Keratinocyte (primary cell): Measurements from ENCODE around the gene MALSU1. TPM values are rescaled to one million over a fixed set of nuclear protein-coding genes. Genes with fewer than 3 reads are reported as not detected.

Experiments used
- DNase-seq: peaks from one replicate; pipeline ENCODE4 v3.0.0-alpha.2; 2011; ENCODE audit warnings: low read depth, missing footprints, low spot score
- FAIRE-seq: peaks from 2 replicates; lab custom pipeline; 2011; peaks lifted over from hg19 to GRCh38; lab: Jason Lieb, UNC
- H2AFZ ChIP-seq: 2 replicates; pipeline ENCODE4 v1.6.0; 2012; ENCODE audit warnings: low read length, control low read depth, inconsistent platforms; ENCODE audit not compliant: control insufficient read depth
- H3K27ac ChIP-seq: 2 replicates; pipeline ENCODE4 v1.5.1; 2011; ENCODE audit warnings: low read length; ENCODE audit not compliant: control insufficient read depth, insufficient read depth
- H3K27me3 ChIP-seq: 3 replicates; pipeline ENCODE4 v1.6.0; 2011; ENCODE audit warnings: low read length; ENCODE audit not compliant: control insufficient read depth, insufficient read depth; ENCODE audit errors: extremely low read depth
- H3K36me3 ChIP-seq, 2 experiments: 2 replicates in 1 of 2; 3 replicates in 1 of 2; pipeline ENCODE4 v1.5.1; 2011; ENCODE audit warnings: low read length in 2 of 2, mild to moderate bottlenecking in 1 of 2; ENCODE audit not compliant: control insufficient read depth in 2 of 2, insufficient read depth in 2 of 2; ENCODE audit errors: extremely low read depth in 1 of 2
- H3K4me1 ChIP-seq: 3 replicates; pipeline ENCODE4 v1.5.1; 2011; ENCODE audit warnings: low read length; ENCODE audit not compliant: control insufficient read depth, insufficient read depth; ENCODE audit errors: extremely low read depth
- H3K4me2 ChIP-seq: 3 replicates; pipeline ENCODE4 v1.6.0; 2011; ENCODE audit warnings: low read depth, low read length; ENCODE audit not compliant: control insufficient read depth, insufficient read depth; ENCODE audit errors: extremely low read depth
- H3K4me3 ChIP-seq, 3 experiments: fragments of 200-600 bp in 1 of 3; sonication (generic) in 1 of 3; 2 replicates in 2 of 3; 3 replicates in 1 of 3; pipeline ENCODE4 v1.5.1; 2011 to 2016; ENCODE audit warnings: low read length in 3 of 3, mild to moderate bottlenecking in 3 of 3, control low read depth in 2 of 3, inconsistent platforms in 1 of 3, low read depth in 1 of 3, mixed read lengths in 1 of 3, mixed run types in 1 of 3, moderate library complexity in 1 of 3; ENCODE audit not compliant: control insufficient read depth in 2 of 3, insufficient read depth in 2 of 3; ENCODE audit errors: extremely low read depth in 1 of 3
- H3K79me2 ChIP-seq: 2 replicates; pipeline ENCODE4 v1.6.0; 2012; ENCODE audit warnings: low read length; ENCODE audit not compliant: control insufficient read depth, insufficient read depth
- H3K9ac ChIP-seq: 3 replicates; pipeline ENCODE4 v1.6.0; 2011; ENCODE audit warnings: low read length; ENCODE audit not compliant: control insufficient read depth, insufficient read depth; ENCODE audit errors: extremely low read depth
- H3K9me1 ChIP-seq: 3 replicates; pipeline ENCODE4 v1.6.0; 2011; ENCODE audit warnings: low read length; ENCODE audit not compliant: control insufficient read depth, insufficient read depth; ENCODE audit errors: extremely low read depth
- H3K9me3 ChIP-seq: 2 replicates; pipeline ENCODE4 v1.5.1; 2012; ENCODE audit warnings: low read depth, low read length; ENCODE audit not compliant: control insufficient read depth
- H4K20me1 ChIP-seq: 3 replicates; pipeline ENCODE4 v1.6.0; 2011; ENCODE audit warnings: low read length; ENCODE audit not compliant: control insufficient read depth, insufficient read depth; ENCODE audit errors: extremely low read depth
- CTCF ChIP-seq, 3 experiments: IDR thresholded peaks in 1 of 3; conservative IDR thresholded peaks in 1 of 3; optimal IDR thresholded peaks in 1 of 3; 2 replicates in 2 of 3; 3 replicates in 1 of 3; pipeline versions ENCODE3 to v1.5.1; 2011; ENCODE audit warnings: low read length in 3 of 3, mild to moderate bottlenecking in 3 of 3, moderate library complexity in 2 of 3, control low read depth in 1 of 3, inconsistent platforms in 1 of 3; ENCODE audit not compliant: insufficient read depth in 2 of 3; ENCODE audit errors: extremely low read depth in 1 of 3
- EZH2 ChIP-seq: IDR thresholded peaks from one replicate; pipeline ENCODE4 v1.6.1; 2012; ENCODE audit warnings: inconsistent platforms, mild to moderate bottlenecking, low read length, moderate library complexity
- dilution Hi-C: fragments of 300-500 bp; cut with MboI; formaldehyde crosslinking; loops from one replicate; pipeline ENCODE4 v1.7.0; 2020; ENCODE audit warnings: low sequenced_read_pairs; ENCODE audit not compliant: extremely low pct_ligation_motif_present
- polyA plus RNA-seq, 5 experiments: library from polyadenylated mRNA; depleted of rRNA in 3 of 5; stranded (reverse) in 3 of 5; stranded (forward) in 1 of 5; unstranded in 1 of 5; fragments of >200 nt; gene quantifications; 1 replicate in 1 of 5; 2 replicates in 3 of 5; 3 replicates in 1 of 5; pipeline versions ENCODE4 v1.2.1 to v1.2.3, GENCODE V29; 2011 to 2012; ENCODE audit warnings: missing spikeins in 2 of 5, low read depth in 1 of 5, low replicate concordance in 1 of 5

Gene MALSU1
- polyA plus RNA-seq, 1 donor (not counting 4 experiments of a cell fraction or from before 2014, with no cell fraction given), result 67.8 TPM

DNA sequence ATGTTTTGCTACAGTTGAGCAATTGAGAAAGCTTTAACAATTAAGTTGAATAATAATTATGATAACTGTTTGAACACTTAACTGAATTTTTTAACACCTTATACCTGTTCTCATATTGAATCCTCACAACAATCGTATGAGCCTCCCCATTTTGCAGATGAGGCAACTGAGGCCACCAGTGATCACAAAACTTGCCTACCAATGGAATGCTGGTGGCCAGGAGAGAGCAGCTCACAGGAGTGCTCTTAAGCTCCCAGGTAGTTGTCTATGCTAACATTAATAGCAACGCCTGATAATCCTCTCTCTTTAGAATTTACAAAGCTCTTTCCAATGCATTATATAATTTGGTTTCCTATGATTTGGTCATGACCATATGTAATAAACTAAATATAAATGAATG is 31.0 kb upstream of the MALSU1 start:
- no peaks in the 10 kb centered on the region for H3K9me1 ChIP-seq
- H3K4me2 ChIP-seq, result no peak overlapping the region
- no peak overlapping the region for H3K27ac ChIP-seq
- TF ChIP-seq CTCF (optimal IDR thresholded peaks at IDR 0.05 in 1 of 3, IDR thresholded peaks at IDR 0.05 in 1 of 3, conservative IDR thresholded peaks at IDR 0.05 in 1 of 3; ENCODE audit: extremely low read depth in 1 of 3, insufficient read depth in 2 of 3, low read length in 3 of 3) (no peak), EZH2 (no peak)
- H2AFZ ChIP-seq, result no peak overlapping the region
- H3K9me3 ChIP-seq, result no peaks in the 10 kb centered on the region
- no peak overlapping the region for H3K9ac ChIP-seq
- no peak for FAIRE-seq
- no peaks in the 10 kb centered on the region for H4K20me1 ChIP-seq
- no peaks in the 10 kb centered on the region for H3K27me3 ChIP-seq
- H3K36me3 ChIP-seq, result peaks cover 0 to 26% of the 10 kb centered on the region in 2 experiments
- H3K4me3 ChIP-seq, result no peak overlapping the region
- no peaks in the 10 kb centered on the region for H3K79me2 ChIP-seq
- peaks cover 1% of the 10 kb centered on the region for H3K4me1 ChIP-seq
- DNase-seq, result no peak
- dilution Hi-C loops, result no loop called here

GRCh38 chr7:23268746-23269145 is 30.4 kb upstream of the MALSU1 start:
- DNase-seq (no peak), FAIRE-seq (no peak)
- H3K79me2 ChIP-seq, result no peaks in the 10 kb centered on the region
- H3K4me1 ChIP-seq, result peaks cover 4% of the 10 kb centered on the region
- no peak overlapping the region for H3K4me3 ChIP-seq
- H3K27me3 ChIP-seq, result no peaks in the 10 kb centered on the region
- TF ChIP-seq EZH2 (no peak), CTCF (optimal IDR thresholded peaks at IDR 0.05 in 1 of 3, IDR thresholded peaks at IDR 0.05 in 1 of 3, conservative IDR thresholded peaks at IDR 0.05 in 1 of 3; ENCODE audit: extremely low read depth in 1 of 3, insufficient read depth in 2 of 3, low read length in 3 of 3) (no peak)
- dilution Hi-C loops, result no loop called here
- no peak overlapping the region for H3K27ac ChIP-seq
- H3K9me1 ChIP-seq, result no peaks in the 10 kb centered on the region
- no peaks in the 10 kb centered on the region for H3K9me3 ChIP-seq
- H3K4me2 ChIP-seq, result no peak overlapping the region
- peaks cover 0 to 26% of the 10 kb centered on the region in 2 experiments for H3K36me3 ChIP-seq
- no peak overlapping the region for H3K9ac ChIP-seq
- H4K20me1 ChIP-seq, result no peaks in the 10 kb centered on the region
- H2AFZ ChIP-seq, result no peak overlapping the region
